Ishikawa (cell line): ENCODE measurements around the gene UNC93A.

ENCODE experiments used
- CEBPB ChIP-seq: IDR thresholded peaks from 2 replicates; pipeline ENCODE4 v1.6.1; 2012
- CREB1 ChIP-seq: IDR thresholded peaks from 2 replicates; pipeline ENCODE4 v1.6.1; 2012; ENCODE audit warnings: low read depth
- EGR1 ChIP-seq: IDR thresholded peaks from 2 replicates; pipeline ENCODE4 v1.6.1; 2012
- EP300 ChIP-seq: IDR thresholded peaks from 2 replicates; pipeline ENCODE4 v1.6.1; 2012; ENCODE audit warnings: borderline replicate concordance
- FOXM1 ChIP-seq: IDR thresholded peaks from 2 replicates; pipeline ENCODE4 v1.6.1; 2012; ENCODE audit warnings: low read depth, borderline replicate concordance
- MAX ChIP-seq: IDR thresholded peaks from 2 replicates; pipeline ENCODE4 v1.6.1; 2012
- NFIC ChIP-seq: IDR thresholded peaks from 2 replicates; pipeline ENCODE4 v1.6.1; 2012
- RAD21 ChIP-seq: IDR thresholded peaks from 2 replicates; pipeline ENCODE4 v1.6.1; 2012; ENCODE audit warnings: low read depth
- TAF1 ChIP-seq: IDR thresholded peaks from 2 replicates; pipeline ENCODE4 v1.6.1; 2012; ENCODE audit warnings: low read depth, mild to moderate bottlenecking
- TCF12 ChIP-seq: IDR thresholded peaks from 2 replicates; pipeline ENCODE4 v1.6.1; 2012; ENCODE audit warnings: low read depth
- TEAD4 ChIP-seq: IDR thresholded peaks from 2 replicates; pipeline ENCODE4 v1.6.1; 2012
- YY1 ChIP-seq: IDR thresholded peaks from 2 replicates; pipeline ENCODE4 v1.6.1; 2012; ENCODE audit warnings: low read depth
- ZBTB7A ChIP-seq: IDR thresholded peaks from 2 replicates; pipeline ENCODE4 v1.6.1; 2012; ENCODE audit warnings: low read depth
- TF ChIP-seq, protein P1 (sequence below): IDR thresholded peaks from 2 replicates; pipeline ENCODE4 v1.6.1; 2012
- TF ChIP-seq, protein P2 (sequence below): IDR thresholded peaks from 2 replicates; pipeline ENCODE4 v1.6.1; 2012; ENCODE audit warnings: low read depth, mild to moderate bottlenecking

UNC93A gene

GRCh38 chr6:167244991-167245390, 46.1 kb upstream of the UNC93A start:
- TF ChIP-seq CEBPB (no peak), EP300 (no peak)

DNA sequence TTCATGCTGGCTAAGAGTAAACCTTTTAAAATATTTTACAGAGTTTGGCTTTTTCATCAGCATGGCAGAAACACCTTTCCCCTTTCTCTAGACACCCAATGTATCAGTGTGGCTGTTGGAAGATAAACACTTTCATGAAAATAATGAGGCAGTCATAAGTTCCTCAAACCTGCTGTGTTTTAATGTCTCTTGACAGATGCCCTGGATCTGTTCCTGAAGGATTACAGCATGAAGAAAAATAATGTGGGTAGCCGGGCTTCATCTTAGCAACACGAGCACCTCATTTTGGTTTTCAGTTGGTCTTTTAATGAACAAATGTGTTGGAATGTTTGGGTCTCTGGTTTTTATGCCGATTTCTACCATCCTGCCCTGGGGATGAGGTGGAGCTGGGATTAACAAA, 45.5 kb upstream of the UNC93A start:
- TF ChIP-seq, protein P1, sequence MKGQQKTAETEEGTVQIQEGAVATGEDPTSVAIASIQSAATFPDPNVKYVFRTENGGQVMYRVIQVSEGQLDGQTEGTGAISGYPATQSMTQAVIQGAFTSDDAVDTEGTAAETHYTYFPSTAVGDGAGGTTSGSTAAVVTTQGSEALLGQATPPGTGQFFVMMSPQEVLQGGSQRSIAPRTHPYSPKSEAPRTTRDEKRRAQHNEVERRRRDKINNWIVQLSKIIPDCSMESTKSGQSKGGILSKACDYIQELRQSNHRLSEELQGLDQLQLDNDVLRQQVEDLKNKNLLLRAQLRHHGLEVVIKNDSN, result no peak
- TF ChIP-seq YY1 (no peak), CEBPB (no peak), TAF1 (no peak), EGR1 (no peak), NFIC (no peak), ZBTB7A (no peak), TEAD4 (no peak), CREB1 (no peak), FOXM1 (no peak), MAX (no peak), RAD21 (no peak), EP300 (no peak), TCF12 (no peak)
- TF ChIP-seq, protein P2, sequence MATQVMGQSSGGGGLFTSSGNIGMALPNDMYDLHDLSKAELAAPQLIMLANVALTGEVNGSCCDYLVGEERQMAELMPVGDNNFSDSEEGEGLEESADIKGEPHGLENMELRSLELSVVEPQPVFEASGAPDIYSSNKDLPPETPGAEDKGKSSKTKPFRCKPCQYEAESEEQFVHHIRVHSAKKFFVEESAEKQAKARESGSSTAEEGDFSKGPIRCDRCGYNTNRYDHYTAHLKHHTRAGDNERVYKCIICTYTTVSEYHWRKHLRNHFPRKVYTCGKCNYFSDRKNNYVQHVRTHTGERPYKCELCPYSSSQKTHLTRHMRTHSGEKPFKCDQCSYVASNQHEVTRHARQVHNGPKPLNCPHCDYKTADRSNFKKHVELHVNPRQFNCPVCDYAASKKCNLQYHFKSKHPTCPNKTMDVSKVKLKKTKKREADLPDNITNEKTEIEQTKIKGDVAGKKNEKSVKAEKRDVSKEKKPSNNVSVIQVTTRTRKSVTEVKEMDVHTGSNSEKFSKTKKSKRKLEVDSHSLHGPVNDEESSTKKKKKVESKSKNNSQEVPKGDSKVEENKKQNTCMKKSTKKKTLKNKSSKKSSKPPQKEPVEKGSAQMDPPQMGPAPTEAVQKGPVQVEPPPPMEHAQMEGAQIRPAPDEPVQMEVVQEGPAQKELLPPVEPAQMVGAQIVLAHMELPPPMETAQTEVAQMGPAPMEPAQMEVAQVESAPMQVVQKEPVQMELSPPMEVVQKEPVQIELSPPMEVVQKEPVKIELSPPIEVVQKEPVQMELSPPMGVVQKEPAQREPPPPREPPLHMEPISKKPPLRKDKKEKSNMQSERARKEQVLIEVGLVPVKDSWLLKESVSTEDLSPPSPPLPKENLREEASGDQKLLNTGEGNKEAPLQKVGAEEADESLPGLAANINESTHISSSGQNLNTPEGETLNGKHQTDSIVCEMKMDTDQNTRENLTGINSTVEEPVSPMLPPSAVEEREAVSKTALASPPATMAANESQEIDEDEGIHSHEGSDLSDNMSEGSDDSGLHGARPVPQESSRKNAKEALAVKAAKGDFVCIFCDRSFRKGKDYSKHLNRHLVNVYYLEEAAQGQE, result no peak

- TF ChIP-seq EP300 (no peak), YY1 (no peak), CEBPB (no peak), RAD21 (no peak), ZBTB7A (no peak), FOXM1 (no peak), TCF12 (no peak), EGR1 (no peak), MAX (no peak), NFIC (no peak), CREB1 (no peak), TEAD4 (no peak), TAF1 (no peak)
- TF ChIP-seq, protein P1, result no peak
- TF ChIP-seq, protein P2, result no peak
Measured at GRCh38 chr6:167247814-167248595, 43.1 kb upstream of the UNC93A start.

GRCh38 chr6:167252271-167252670, 38.8 kb upstream of the UNC93A start:
- no peak for TF ChIP-seq TEAD4

DNA sequence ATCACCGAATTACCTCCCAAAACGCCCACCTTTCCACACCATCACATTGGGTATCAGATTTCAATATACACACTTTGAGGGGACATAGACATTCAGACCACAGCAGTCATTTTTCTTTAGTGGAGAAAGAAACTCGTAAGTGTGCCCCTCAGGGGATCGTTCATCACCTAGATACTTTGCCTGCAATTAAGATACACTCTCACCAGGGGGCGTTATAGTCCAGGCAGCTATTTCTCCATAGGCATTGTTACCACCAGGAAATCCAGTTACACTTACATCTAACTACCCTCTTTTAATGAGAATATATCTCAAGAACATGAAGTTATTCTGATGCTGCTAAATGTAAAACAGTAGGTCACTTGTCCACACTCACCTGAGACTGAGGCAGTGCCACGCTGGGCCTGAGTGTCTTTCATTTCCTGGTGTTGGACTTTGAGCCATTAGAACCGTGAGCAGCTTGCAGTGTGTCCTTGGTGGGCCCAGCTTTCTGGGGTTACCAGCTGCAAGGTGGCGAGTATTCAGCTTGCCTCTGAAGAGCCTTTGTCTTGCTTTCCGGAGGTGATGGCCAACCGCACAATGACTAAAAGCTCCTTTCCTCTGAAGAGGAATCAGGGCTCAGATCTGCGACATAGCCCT, 35.1 kb upstream of the UNC93A start:
- TF ChIP-seq MAX, result no peak
- no peak for TF ChIP-seq CREB1
- TF ChIP-seq FOXM1, result no peak
- TF ChIP-seq RAD21, result peak; percentile 48
- TF ChIP-seq CEBPB, result no peak
- TF ChIP-seq TEAD4, result no peak
- TF ChIP-seq, protein P2, result no peak
